EL (cell line): ENCODE results near the gene PRR14L.
A peak's percentile ranks its signal among the peaks of the same experiment; 100 is the strongest.
"Not testable (repeated sequence)": the region's sequence is repeated elsewhere in the genome, so short reads cannot be mapped to it uniquely, and the experiment has no call there.

Source experiments
- DNase-seq: peaks from one replicate; pipeline ENCODE4 v3.0.0-alpha.2; 2016

The PRR14L gene

GRCh38 chr22:31739795-31740201, 10.1 kb downstream of the PRR14L start:
- DNase-seq, result no peak

GRCh38 chr22:31738566-31738965, 11.4 kb downstream of the PRR14L start:
- DNase-seq, result peak; percentile 6

GRCh38 chr22:31737932-31738331, 12.0 kb downstream of the PRR14L start:
- no peak for DNase-seq

GRCh38 chr22:31736458-31736857, 13.5 kb downstream of the PRR14L start:
- no peak for DNase-seq

DNA sequence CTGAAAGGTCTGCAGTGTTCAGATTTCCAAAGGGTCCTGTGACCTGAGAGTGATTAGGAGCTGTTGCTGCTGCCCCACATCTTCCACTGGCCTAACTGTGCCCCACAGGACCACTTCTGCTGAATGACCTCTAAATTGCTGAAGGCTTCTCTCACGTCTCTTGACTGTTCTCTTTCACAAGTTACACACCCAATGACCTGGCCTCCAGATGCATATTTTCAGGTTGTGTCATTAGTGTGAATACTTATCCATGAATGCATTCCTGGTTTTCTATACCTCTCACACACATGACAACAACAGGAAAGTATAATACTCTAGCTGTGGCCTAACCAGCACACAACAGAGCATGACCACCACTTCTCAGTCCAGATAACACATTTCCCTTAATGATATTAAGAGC, 15.4 kb downstream of the PRR14L start:
- DNase-seq, result peak; percentile 88

GRCh38 chr22:31733580-31734079, 16.3 kb downstream of the PRR14L start:
- DNase-seq, result no peak

DNA sequence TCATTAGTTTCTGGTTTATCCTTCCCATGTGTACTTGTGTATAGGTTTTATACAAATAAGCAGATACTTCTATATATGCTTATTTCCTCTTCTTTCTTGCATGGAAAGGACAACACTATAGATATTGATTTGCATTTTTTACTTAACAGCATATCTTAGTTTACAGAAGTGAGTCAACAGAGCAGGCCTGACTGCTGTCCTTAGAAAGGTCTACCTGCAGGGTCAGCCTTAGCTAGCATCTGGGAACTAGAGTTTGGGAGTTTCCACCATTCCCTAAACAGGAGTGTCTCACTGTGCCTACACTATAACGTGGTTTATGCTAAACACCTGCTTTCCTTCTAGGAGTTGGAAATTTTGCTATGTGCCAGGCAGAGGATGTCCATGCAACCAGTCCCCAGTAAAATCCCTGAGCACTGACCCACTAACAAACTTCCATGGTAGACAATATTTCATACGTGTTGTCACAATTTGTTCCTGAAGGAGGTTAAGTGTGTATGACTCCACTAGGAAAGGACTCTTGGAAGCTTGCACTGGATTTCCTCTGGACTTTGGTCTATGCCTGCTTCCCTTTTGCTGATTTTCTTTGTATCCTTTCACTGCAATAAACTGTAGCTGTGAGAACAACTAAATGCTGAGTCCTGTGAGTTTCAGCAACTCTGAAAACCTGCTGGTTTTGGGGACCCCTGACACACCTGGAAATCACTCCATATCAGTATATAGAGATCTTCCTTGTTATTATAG, 17.7 kb downstream of the PRR14L start:
- no peak for DNase-seq

GRCh38 chr22:31730344-31730711, 19.6 kb downstream of the PRR14L start:
- DNase-seq, result no peak

- no peak for DNase-seq
These were observed 21.1 kb downstream of the PRR14L start for GRCh38 chr22:31728857-31729256.

- no peak for DNase-seq
These were observed 23.2 kb downstream of the PRR14L start for GRCh38 chr22:31726692-31727091.

- no peak for DNase-seq
These were observed 26.2 kb downstream of the PRR14L start for GRCh38 chr22:31723723-31724122.

DNA sequence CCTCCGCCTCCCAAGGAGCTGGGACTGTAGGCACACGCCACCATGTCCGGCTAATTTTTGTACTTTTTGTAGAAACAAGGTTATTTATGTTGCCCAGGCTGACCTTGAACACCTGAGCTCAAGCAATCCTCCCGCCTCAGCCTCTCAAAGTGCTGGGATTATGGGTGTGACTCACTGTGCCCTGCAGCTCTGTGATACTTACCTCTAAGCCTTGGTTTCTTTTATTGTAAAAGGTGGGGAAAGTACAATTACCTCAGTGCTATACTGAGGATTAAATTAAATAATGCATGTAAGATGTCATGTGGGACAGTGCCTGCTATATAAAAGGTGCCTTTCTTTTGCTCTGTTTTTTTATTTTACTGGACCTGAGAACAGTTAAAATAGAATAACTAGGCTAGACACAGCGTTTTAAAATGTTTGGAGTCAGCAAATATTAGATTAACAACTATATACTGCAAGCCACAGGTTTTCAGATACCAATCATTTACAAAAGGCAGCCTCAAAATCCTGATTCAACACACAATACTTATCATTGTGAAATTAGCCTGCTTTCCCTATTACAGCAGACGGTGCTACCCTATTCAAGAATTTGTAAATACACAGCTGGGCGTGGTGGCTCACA, 30.0 kb downstream of the PRR14L start:
- DNase-seq, result no peak

DNA sequence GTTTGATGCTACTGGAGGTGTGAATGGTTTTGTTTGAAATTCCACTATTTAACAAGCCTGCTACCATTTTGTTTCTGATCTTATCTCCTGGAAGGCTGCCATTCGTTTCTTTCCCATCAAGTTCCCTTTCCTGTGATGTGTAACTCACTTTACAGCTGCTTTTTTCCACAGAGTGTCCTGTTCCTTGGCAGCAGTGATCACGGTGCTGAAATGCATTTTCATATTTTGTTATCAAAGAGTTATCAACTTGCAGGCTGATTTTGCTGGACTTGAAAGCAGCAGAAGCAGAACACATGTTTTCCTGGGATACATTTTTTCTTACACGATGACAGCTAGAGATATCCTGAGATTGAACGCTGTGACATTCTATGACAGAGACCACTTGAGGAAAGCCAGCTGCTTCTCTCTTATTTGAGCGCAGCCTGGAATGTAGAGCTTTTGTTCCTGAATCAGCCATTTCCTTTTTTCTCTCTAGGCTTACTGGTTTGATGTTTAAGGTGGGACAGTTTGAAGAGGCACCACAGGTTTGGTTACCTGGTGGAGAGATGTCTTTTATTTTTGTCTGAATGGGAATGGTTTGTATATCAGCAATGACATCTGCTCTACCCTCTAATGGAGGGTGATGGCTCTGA, 34.7 kb downstream of the PRR14L start:
- no peak for DNase-seq

DNA sequence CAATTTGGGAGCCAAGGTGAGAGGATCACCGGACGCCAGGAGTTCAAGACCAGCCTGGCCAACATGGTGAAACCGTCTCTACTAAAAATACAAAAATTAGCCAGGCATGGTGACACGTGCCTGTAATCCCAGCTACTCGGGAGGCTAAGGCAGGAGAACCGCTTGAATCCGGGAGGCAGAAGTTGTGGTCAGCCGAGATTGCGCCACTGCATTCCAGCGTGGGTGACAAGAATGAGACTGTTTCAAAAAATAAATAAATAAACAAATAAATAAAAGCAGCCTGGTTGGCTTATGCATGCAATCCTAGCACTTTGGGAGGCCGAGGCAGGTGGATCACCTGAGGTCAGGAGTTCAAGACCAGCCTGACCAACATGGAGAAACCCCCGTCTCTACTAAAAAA, 38.7 kb downstream of the PRR14L start:
- DNase-seq, result peak; percentile 12

DNA sequence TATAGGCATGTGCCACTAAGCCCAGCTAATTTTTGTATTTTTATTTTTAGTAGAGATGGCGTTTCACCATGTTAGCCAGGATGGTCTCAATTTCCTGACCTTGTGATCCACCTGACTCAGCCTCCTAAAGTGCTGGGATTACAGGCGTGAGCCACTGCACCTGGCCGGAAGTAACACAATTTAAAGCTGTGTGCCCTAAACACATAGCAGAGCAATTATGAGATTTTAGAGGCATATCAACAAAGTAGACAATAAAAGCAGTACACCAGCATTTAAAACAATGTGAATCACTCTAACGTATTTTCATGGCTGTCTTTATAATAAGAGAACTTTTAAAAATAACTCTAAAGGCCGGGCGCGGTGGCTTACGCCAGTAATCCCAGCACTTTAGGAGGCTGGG, 42.4 kb downstream of the PRR14L start:
- DNase-seq, result no peak

- DNase-seq, result no peak
These were observed 54.5 kb downstream of the PRR14L start for GRCh38 chr22:31695423-31695822.

DNA sequence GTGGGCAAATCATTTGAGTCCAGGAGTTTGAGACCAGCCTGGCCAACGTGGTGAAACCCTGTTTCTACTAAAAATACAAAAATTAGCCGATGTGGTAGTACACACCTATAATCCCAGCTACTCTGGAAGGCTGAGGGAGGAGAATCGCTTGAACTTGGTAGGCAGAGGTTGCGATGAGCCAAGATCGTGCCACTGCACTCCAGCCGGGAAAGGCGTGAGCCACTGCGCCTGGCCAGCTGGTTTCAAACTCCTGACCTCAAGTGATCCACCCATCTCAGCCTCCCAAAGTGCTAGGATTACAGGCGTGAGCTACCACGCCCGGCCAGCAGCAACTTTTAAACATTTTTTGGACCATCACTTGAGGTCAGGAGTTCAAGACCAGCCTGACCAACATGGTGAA, 55.9 kb downstream of the PRR14L start:
- not testable (repeated sequence) for DNase-seq

- peak; percentile 64 for DNase-seq
These were observed 57.6 kb downstream of the PRR14L start for GRCh38 chr22:31692186-31692886.

DNA sequence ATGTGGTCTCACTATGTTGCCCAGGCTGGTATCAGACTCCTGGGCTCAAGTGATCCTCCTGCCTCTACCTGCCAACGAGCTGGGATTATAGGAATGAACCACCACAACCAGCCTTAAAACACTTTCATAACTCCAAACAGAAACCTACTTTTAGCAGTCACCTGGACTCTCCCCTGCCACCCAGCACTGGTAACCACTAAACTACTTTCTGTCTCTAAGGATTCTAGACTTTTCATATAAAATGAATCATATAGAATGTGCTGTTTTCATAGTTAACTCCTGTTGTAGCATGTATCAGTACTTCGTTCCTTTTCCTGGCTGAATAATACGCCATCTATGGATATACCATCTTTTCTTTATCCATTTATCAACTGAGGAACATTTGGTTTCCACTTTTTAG, 58.5 kb downstream of the PRR14L start:
- DNase-seq, result no peak

GRCh38 chr22:31683181-31684105, 66.5 kb downstream of the PRR14L start:
- DNase-seq, result no peak

GRCh38 chr22:31682751-31683150, 67.2 kb downstream of the PRR14L start:
- no peak for DNase-seq
